A549 (cell line): ENCODE results near the gene UXS1. TPM values are rescaled to one million over a fixed set of nuclear protein-coding genes. Genes with fewer than 3 reads are reported as not detected.
A peak's percentile ranks its signal among the peaks of the same experiment; 100 is the strongest.

ENCODE experiments used
- ATAC-seq, 2 experiments: fragments of 200-7000 bp in 1 of 2; fragments of >200 bp in 1 of 2; cut with Nextera tagmentation in 1 of 2; cut with Tn5 transposase in 1 of 2; 3 replicates each; pipeline versions ENCODE4 v1.8.0 to v1.9.1; 2018 to 2020; ENCODE audit warnings: mild to moderate bottlenecking in 1 of 2, moderate library complexity in 1 of 2
- CTCF ChIA-PET: fragments of 300-600 bp; sonication (Branson Sonifier 250); formaldehyde crosslinking; extraction: SDS; loops from one replicate; lab custom pipeline; 2021; ENCODE audit warnings: antibody characterized with exemption, inconsistent platforms; lab: Yijun Ruan, JAX
- POLR2A ChIA-PET: fragments of 350-600 bp; formaldehyde crosslinking; extraction: SDS; loops from one replicate; lab custom pipeline; 2021; ENCODE audit warnings: antibody characterized with exemption, inconsistent platforms; lab: Yijun Ruan, JAX
- DNase-seq, 2 experiments: peaks; one replicate each; pipeline versions ENCODE4 v3.0.0 to v3.0.0-alpha.2; 2011 to 2016; ENCODE audit warnings: low read depth in 1 of 2, low spot score in 1 of 2
- FAIRE-seq: peaks from 2 replicates; lab custom pipeline; 2011; peaks lifted over from hg19 to GRCh38; lab: Jason Lieb, UNC
- H3K27ac ChIP-seq, 2 experiments: fragments of >200 bp; sonication (Bioruptor Twin); formaldehyde crosslinking; 3 replicates each; pipeline ENCODE4 v1.5.1; 2016 to 2017
- H3K4me1 ChIP-seq: fragments of >200 bp; sonication (Bioruptor Twin); formaldehyde crosslinking; 3 replicates; pipeline ENCODE4 v1.6.1; 2016
- H3K4me2 ChIP-seq: fragments of >200 bp; sonication (Bioruptor Twin); formaldehyde crosslinking; 3 replicates; pipeline ENCODE4 v1.6.1; 2016
- H3K4me3 ChIP-seq: fragments of >200 bp; sonication (Bioruptor Twin); formaldehyde crosslinking; 3 replicates; pipeline ENCODE4 v1.5.1; 2016
- H3K9me3 ChIP-seq: fragments of >200 bp; sonication (Bioruptor Twin); formaldehyde crosslinking; 3 replicates; pipeline ENCODE4 v1.6.1; 2016
- RAD21 ChIP-seq, 2 experiments: fragments of >200 bp in 1 of 2; sonication (Bioruptor Twin) in 1 of 2; formaldehyde crosslinking in 1 of 2; IDR thresholded peaks in 1 of 2; conservative IDR thresholded peaks in 1 of 2; 2 replicates in 1 of 2; 3 replicates in 1 of 2; pipeline ENCODE4 v1.6.1; 2012 to 2018; ENCODE audit warnings: inconsistent platforms in 1 of 2
- SMC3 ChIP-seq: fragments of >200 bp; sonication (Bioruptor Twin); formaldehyde crosslinking; IDR thresholded peaks from 3 replicates; pipeline ENCODE4 v1.6.1; 2018; ENCODE audit warnings: inconsistent platforms
- ZSCAN20 ChIP-seq: fragments of 250-450 bp; sonication (Bioruptor Pico); IDR thresholded peaks from 2 replicates; pipeline ENCODE4 v1.8.0; 2022; ENCODE audit warnings: mild to moderate bottlenecking, moderate library complexity
- WGBS: methylation state at CpG from one replicate; pipeline ENCODE4 v1.1.6; 2017; ENCODE audit errors: missing lambda C conversion rate; 5-methylcytosine and 5-hydroxymethylcytosine counted together
- polyA plus RNA-seq, 4 experiments: library from polyadenylated mRNA; depleted of rRNA in 3 of 4; stranded (reverse); fragments of >200 nt; fragmentation: RNase III in 1 of 4; extraction: RNeasy Plus Mini Kit Qiagen cat#74134 plus additional on column Dnase treatment in 1 of 4; gene quantifications; 2 replicates in 3 of 4; 3 replicates in 1 of 4; pipeline ENCODE4 v1.2.3, GENCODE V29; 2011 to 2017
- TF ChIP-seq, protein P1 (sequence below): fragments of >200 bp; sonication (Bioruptor Twin); formaldehyde crosslinking; IDR thresholded peaks from 3 replicates; pipeline ENCODE4 v1.5.1; 2016
- TF ChIP-seq, protein P2 (sequence below): fragments of >200 bp; sonication (Bioruptor Twin); formaldehyde crosslinking; IDR thresholded peaks from 2 replicates; pipeline ENCODE4 v1.6.1; 2016
- TF ChIP-seq, protein P3 (sequence below): IDR thresholded peaks from 2 replicates; pipeline ENCODE4 v1.6.1; 2012
- TF ChIP-seq, protein P4 (sequence below): fragments of 250-450 bp; sonication (Bioruptor Pico); IDR thresholded peaks from 2 replicates; pipeline ENCODE4 v1.5.0; 2020; ENCODE audit warnings: low read depth, mild to moderate bottlenecking, moderate library complexity
- TF ChIP-seq, protein P5 (sequence below): fragments of 250-450 bp; sonication (Bioruptor Pico); IDR thresholded peaks from 2 replicates; pipeline ENCODE4 v1.5.0; 2021; ENCODE audit warnings: mild to moderate bottlenecking, moderate library complexity, borderline replicate concordance

Gene UXS1
- polyA plus RNA-seq, 2 of the 4 experiments (the other 2 are of a cell fraction), result 50.5 to 53.2 TPM

DNA sequence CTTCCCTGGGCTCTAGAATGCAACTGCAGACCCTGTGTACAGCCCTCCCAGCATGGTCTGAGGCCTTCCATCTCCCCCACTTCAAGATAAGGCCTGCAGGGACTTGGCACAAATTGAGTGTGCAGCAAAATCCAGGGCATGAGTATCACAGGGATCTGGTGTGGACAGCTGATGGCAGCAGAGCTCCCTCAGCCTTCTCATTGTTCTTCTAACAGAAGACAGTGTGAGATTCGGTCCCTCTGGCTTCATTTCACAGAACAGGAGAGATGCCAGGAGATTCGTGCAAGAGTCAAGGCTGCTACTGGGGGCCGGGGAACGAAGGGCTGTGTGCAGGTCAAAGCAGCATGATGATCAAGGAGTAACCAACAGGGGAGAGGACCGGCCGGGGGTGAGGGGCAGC, 85.8 kb downstream of the UXS1 start:
- FAIRE-seq (no peak), ATAC-seq (peak; percentile 49 to 56; a peak in 4 of 6 replicates), DNase-seq (peak in 1 of 2 experiments; percentile 25)
- Histone ChIP-seq H3K4me2 (no peak overlapping the region), H3K27ac (no peak overlapping the region), H3K9me3 (no peaks in the 10 kb centered on the region), H3K4me3 (no peak overlapping the region), H3K4me1 (peaks cover 8% of the 10 kb centered on the region)
- ChIA-PET POLR2A (no interaction called here), CTCF (interaction anchor here (0.7 to 1.6 kb wide), 3 partner anchors 10 to 489 kb away, joined by 3 to 4 read pairs (median 3); no protein-coding TSS in a partner anchor)
- TF ChIP-seq SMC3 (peak; percentile 40), RAD21 (conservative IDR thresholded peaks at IDR 0.05 in 1 of 2, IDR thresholded peaks at IDR 0.05 in 1 of 2) (peak; percentile 30 to 43; a peak in 4 of 5 replicates)
- TF ChIP-seq, protein P1, sequence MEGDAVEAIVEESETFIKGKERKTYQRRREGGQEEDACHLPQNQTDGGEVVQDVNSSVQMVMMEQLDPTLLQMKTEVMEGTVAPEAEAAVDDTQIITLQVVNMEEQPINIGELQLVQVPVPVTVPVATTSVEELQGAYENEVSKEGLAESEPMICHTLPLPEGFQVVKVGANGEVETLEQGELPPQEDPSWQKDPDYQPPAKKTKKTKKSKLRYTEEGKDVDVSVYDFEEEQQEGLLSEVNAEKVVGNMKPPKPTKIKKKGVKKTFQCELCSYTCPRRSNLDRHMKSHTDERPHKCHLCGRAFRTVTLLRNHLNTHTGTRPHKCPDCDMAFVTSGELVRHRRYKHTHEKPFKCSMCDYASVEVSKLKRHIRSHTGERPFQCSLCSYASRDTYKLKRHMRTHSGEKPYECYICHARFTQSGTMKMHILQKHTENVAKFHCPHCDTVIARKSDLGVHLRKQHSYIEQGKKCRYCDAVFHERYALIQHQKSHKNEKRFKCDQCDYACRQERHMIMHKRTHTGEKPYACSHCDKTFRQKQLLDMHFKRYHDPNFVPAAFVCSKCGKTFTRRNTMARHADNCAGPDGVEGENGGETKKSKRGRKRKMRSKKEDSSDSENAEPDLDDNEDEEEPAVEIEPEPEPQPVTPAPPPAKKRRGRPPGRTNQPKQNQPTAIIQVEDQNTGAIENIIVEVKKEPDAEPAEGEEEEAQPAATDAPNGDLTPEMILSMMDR, result peak; percentile 24; the same call in 1 of the 3 replicates
- TF ChIP-seq, protein P2, sequence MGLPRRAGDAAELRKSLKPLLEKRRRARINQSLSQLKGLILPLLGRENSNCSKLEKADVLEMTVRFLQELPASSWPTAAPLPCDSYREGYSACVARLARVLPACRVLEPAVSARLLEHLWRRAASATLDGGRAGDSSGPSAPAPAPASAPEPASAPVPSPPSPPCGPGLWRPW, result no peak
- WGBS, result 80% methylated on average over 6 of the region's 6 CpGs

DNA sequence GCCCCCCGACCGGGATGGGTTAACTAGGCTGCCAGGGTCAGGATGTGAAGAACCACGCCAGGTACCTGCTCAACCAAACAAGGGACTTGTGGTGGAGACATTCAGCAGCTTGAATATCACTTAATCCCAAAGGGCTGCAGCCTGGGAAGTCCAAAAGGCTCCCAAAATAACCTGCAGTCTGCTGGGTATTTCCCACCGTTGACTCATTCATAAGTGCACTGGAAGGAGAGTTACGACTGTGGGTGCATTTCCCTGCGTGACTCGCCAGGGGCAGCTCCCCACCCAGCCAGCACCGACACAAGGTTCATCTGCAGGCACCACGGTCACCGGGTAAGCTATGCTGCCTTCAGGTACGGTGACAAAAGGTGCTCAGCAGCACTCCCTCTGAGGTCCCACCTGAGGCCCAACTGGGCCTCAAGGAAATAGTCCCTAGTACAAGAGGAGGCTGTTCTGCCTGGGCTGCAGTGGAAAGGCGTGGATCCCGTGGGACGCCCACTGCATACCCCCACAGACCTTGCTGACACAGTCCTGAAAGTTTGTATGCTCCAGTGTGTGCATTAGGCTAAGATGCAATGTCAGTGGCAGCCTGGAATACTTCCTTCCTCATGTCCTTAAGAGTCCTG, 86.5 kb downstream of the UXS1 start:
- no peaks in the 10 kb centered on the region for H3K9me3 ChIP-seq
- WGBS, result 54% methylated on average over 11 of the region's 14 CpGs
- no peak overlapping the region for H3K27ac ChIP-seq
- no peak overlapping the region for H3K4me3 ChIP-seq
- POLR2A ChIA-PET, result no interaction called here
- no peak overlapping the region for H3K4me2 ChIP-seq
- FAIRE-seq, result no peak
- TF ChIP-seq, protein P1, result no peak
- no peak for TF ChIP-seq ZSCAN20 (CRISPR knock-in tag)
- TF ChIP-seq, protein P3, sequence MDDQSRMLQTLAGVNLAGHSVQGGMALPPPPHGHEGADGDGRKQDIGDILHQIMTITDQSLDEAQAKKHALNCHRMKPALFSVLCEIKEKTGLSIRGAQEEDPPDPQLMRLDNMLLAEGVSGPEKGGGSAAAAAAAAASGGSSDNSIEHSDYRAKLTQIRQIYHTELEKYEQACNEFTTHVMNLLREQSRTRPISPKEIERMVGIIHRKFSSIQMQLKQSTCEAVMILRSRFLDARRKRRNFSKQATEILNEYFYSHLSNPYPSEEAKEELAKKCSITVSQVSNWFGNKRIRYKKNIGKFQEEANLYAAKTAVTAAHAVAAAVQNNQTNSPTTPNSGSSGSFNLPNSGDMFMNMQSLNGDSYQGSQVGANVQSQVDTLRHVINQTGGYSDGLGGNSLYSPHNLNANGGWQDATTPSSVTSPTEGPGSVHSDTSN, result no peak
- TF ChIP-seq, protein P4, sequence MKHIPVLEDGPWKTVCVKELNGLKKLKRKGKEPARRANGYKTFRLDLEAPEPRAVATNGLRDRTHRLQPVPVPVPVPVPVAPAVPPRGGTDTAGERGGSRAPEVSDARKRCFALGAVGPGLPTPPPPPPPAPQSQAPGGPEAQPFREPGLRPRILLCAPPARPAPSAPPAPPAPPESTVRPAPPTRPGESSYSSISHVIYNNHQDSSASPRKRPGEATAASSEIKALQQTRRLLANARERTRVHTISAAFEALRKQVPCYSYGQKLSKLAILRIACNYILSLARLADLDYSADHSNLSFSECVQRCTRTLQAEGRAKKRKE (CRISPR knock-in tag), result no peak
- TF ChIP-seq, protein P5, sequence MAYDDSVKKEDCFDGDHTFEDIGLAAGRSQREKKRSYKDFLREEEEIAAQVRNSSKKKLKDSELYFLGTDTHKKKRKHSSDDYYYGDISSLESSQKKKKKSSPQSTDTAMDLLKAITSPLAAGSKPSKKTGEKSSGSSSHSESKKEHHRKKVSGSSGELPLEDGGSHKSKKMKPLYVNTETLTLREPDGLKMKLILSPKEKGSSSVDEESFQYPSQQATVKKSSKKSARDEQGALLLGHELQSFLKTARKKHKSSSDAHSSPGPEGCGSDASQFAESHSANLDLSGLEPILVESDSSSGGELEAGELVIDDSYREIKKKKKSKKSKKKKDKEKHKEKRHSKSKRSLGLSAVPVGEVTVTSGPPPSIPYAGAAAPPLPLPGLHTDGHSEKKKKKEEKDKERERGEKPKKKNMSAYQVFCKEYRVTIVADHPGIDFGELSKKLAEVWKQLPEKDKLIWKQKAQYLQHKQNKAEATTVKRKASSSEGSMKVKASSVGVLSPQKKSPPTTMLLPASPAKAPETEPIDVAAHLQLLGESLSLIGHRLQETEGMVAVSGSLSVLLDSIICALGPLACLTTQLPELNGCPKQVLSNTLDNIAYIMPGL (CRISPR knock-in tag), result no peak
- peak in 1 of 2 experiments; percentile 13 for DNase-seq
- CTCF ChIA-PET, result interaction anchor here (1.6 kb wide), 1 partner anchor 17 kb away, joined by 4 read pairs; no protein-coding TSS in a partner anchor
- peaks cover 4% of the 10 kb centered on the region; the same call in 2 of the 3 replicates for H3K4me1 ChIP-seq
- peak in 1 of 2 experiments; percentile 44; a peak in 3 of 6 replicates for ATAC-seq
